ENCODE measurements around the gene FTSJ3. TPM values are rescaled to one million over a fixed set of nuclear protein-coding genes. Genes with fewer than 3 reads are reported as not detected.

The FTSJ3 gene
- total RNA-seq, 1 donor from 2014 or later = 85.1 TPM

- H3K9me3 Mint-ChIP-seq = no peaks in the 10 kb centered on the region
- intact Hi-C loops (cut with micrococcal nuclease) = loop anchor here (1.0 to 10.0 kb wide), 11 partner anchors 15 to 820 kb away; partner anchors contain the start of genes CCDC47, CEP95, DCAF7 and DDX5
- H3K27me3 Mint-ChIP-seq = no peaks in the 10 kb centered on the region
- H3K4me1 Mint-ChIP-seq = peaks cover 49% of the 10 kb centered on the region
- ChIA-PET CTCF (interaction anchor here (1.2 kb wide), 1 partner anchor 16 kb away, joined by 4 read pairs; the partner anchor contains the start of gene PSMC5), POLR2A (interaction anchor here (0.5 to 8.3 kb wide), 27 partner anchors 10 to 663 kb away, joined by 3 to 112 read pairs (median 7); partner anchors contain the start of genes CCDC47, CEP95, DDX42 and DDX5)
- peak within 1 kb of the TSS; percentile 94 for H3K4me3 Mint-ChIP-seq
- TF ChIP-seq CTCF (IDR thresholded peaks at IDR 0.05) = no peak
- H3K27ac Mint-ChIP-seq = peak within 1 kb of the TSS; percentile 95
- peak; percentile 90 for ATAC-seq (ENCODE audit: low read depth)
- peaks cover 6% of the 10 kb centered on the region for H3K36me3 Mint-ChIP-seq (ENCODE audit: low read depth)
- peak; percentile 96 for DNase-seq
These were observed 15.3 kb upstream of the FTSJ3 start, which contains the start of gene SMARCD2 for GRCh38 chr17:63842540-63843386. SMARCD2 (minus strand) TSS chr17:63842685; CDS start chr17:63842674, 11 bp downstream.

GRCh38 chr17:63842173-63842539 lies 14.7 kb upstream of the FTSJ3 start:
- Mint-ChIP-seq H3K27ac (peak overlapping the region; percentile 87), H3K36me3 (ENCODE audit: low read depth) (peaks cover 7% of the 10 kb centered on the region), H3K4me3 (peak overlapping the region; percentile 94), H3K4me1 (peaks cover 48% of the 10 kb centered on the region), H3K27me3 (no peaks in the 10 kb centered on the region), H3K9me3 (no peaks in the 10 kb centered on the region)
- ATAC-seq (ENCODE audit: low read depth) (peak; percentile 5), DNase-seq (no peak)
- ChIA-PET CTCF (interaction anchor here (0.9 kb wide), 1 partner anchor 9 kb away, joined by 5 read pairs; no protein-coding TSS in a partner anchor), POLR2A (interaction anchor here (1.6 to 8.3 kb wide), 6 partner anchors 9 to 140 kb away, joined by 5 to 112 read pairs (median 18); partner anchors contain the start of genes CCDC47, DDX42, FTSJ3 and PSMC5)
- intact Hi-C loops (cut with micrococcal nuclease) = loop anchor here (1.0 to 10.0 kb wide), 5 partner anchors 288 to 821 kb away; partner anchors contain the start of genes DCAF7, ERN1, PECAM1 and SMURF2
- TF ChIP-seq CTCF (IDR thresholded peaks at IDR 0.05) = no peak

GRCh38 chr17:63841350-63842172 lies 14.1 kb upstream of the FTSJ3 start:
- DNase-seq (peak; percentile 25), ATAC-seq (ENCODE audit: low read depth) (no peak)
- TF ChIP-seq CTCF (IDR thresholded peaks at IDR 0.05) = no peak
- Mint-ChIP-seq H3K4me3 (peak overlapping the region; percentile 94), H3K4me1 (peaks cover 51% of the 10 kb centered on the region), H3K36me3 (ENCODE audit: low read depth) (peaks cover 13% of the 10 kb centered on the region), H3K27me3 (no peaks in the 10 kb centered on the region), H3K27ac (peak overlapping the region; percentile 87), H3K9me3 (no peaks in the 10 kb centered on the region)
- ChIA-PET CTCF (interaction anchor here (0.9 to 1.4 kb wide), 2 partner anchors 9 to 13 kb away, joined by 3 to 5 read pairs; no protein-coding TSS in a partner anchor), POLR2A (interaction anchor here (0.9 to 8.3 kb wide), 8 partner anchors 9 to 144 kb away, joined by 3 to 112 read pairs (median 6); partner anchors contain the start of genes CCDC47, DDX42, FTSJ3 and PSMC5)
- intact Hi-C loops (cut with micrococcal nuclease) = loop anchor here (1.0 to 10.0 kb wide), 5 partner anchors 289 to 821 kb away; partner anchors contain the start of genes DCAF7, ERN1, PECAM1 and SMURF2

GRCh38 chr17:63840591-63841349 lies 13.3 kb upstream of the FTSJ3 start:
- Mint-ChIP-seq H3K9me3 (no peaks in the 10 kb centered on the region), H3K4me1 (peaks cover 51% of the 10 kb centered on the region)
- no peak for ATAC-seq (ENCODE audit: low read depth)

More at GRCh38 chr17:63840591-63841349, 13.3 kb upstream of the FTSJ3 start:
- Mint-ChIP-seq H3K36me3 (ENCODE audit: low read depth) (peaks cover 17% of the 10 kb centered on the region), H3K4me3 (peak overlapping the region; percentile 94), H3K27ac (peak overlapping the region; percentile 87), H3K27me3 (no peaks in the 10 kb centered on the region)
- no peak for DNase-seq
- no peak for TF ChIP-seq CTCF (IDR thresholded peaks at IDR 0.05)
- intact Hi-C loops (cut with micrococcal nuclease) = loop anchor here (5.0 to 10.0 kb wide), 2 partner anchors 422 to 554 kb away; partner anchors contain the start of genes PECAM1 and TEX2
- CTCF ChIA-PET = interaction anchor here (1.4 kb wide), 1 partner anchor 12 kb away, joined by 3 read pairs; no protein-coding TSS in a partner anchor
- POLR2A ChIA-PET = interaction anchor here (0.7 to 8.3 kb wide), 9 partner anchors 8 to 143 kb away, joined by 3 to 112 read pairs (median 5); partner anchors contain the start of genes CCDC47, DDX42, FTSJ3 and PSMC5

Measured in activated B cell treated with CpG ODN at 0.5 μM for 24 hours (primary cell).